ENCODE results near the gene SUMO4.

DNA sequence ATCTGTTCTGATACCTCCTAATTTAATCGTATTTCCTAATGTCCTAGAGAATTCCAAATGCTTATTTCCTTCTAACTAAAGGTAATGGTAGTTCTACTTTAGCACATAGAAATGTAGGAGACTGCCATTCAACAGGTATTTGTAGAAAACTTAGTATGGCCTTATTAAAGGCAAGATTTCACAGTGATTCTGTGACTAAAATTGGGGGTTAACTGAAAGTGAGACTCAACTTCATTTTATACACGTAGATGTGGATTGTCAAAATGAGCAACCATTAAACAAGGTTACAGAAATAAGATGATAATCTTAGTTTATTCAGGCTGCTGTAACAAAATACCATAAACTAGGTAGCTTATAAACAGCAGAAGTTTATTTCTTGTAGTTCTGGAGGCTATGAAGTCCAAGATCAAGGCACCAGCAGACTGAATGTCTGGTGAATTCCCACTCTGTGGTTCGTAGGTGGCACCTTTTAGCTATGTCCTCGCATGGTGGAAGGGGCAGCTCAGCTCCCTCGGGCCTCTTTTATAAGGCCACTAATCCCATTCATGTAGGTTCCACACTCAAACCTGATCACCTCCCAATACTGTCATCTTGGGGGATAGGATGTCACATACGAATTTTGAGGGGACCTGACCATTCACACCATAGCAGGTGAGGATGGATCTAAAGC, 43.8 kb upstream of the SUMO4 start:
- TF ChIP-seq, protein P1, sequence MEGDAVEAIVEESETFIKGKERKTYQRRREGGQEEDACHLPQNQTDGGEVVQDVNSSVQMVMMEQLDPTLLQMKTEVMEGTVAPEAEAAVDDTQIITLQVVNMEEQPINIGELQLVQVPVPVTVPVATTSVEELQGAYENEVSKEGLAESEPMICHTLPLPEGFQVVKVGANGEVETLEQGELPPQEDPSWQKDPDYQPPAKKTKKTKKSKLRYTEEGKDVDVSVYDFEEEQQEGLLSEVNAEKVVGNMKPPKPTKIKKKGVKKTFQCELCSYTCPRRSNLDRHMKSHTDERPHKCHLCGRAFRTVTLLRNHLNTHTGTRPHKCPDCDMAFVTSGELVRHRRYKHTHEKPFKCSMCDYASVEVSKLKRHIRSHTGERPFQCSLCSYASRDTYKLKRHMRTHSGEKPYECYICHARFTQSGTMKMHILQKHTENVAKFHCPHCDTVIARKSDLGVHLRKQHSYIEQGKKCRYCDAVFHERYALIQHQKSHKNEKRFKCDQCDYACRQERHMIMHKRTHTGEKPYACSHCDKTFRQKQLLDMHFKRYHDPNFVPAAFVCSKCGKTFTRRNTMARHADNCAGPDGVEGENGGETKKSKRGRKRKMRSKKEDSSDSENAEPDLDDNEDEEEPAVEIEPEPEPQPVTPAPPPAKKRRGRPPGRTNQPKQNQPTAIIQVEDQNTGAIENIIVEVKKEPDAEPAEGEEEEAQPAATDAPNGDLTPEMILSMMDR (IDR thresholded peaks at IDR 0.05), result no peak
- no peak for TF ChIP-seq POLR2A (IDR thresholded peaks at IDR 0.05)
